ENCODE data around the gene DLL3.

Gene DLL3

DNA sequence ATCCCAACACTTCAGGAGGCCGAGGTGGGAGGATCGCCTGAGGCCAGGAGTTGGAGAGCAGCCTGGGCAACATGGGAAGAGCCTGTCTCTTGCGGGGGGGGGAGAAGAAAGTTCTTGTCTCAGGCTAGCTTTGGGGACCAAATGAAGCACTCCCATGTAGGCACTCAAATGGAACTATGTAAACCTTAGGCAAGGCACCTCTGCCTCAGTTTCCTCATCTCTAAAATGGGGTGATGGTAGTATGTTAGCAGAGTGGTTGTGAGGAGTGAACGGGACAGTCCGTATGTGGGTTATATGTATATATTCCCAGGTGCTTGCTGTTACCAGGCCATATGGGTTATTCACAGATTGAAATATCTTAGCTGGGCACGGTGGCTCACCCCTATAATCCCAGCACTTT lies 6.5 kb upstream of the DLL3 start:
- CTCF ChIA-PET: interaction anchor here (0.9 to 4.1 kb wide), 5 partner anchors 9 to 52 kb away, joined by 3 to 21 read pairs (median 9); no protein-coding TSS in a partner anchor
- H3K27ac ChIP-seq (ENCODE audit: extremely low read depth, low read depth, low read length): peak overlapping the region; percentile 16; the same call in 1 of the 2 replicates
- no peaks in the 10 kb centered on the region; the same call in 1 of the 2 replicates for H3K4me1 ChIP-seq (ENCODE audit: control insufficient read depth, insufficient read depth, low read length)
- TF ChIP-seq HOXD13 (CRISPR knock-in tag; IDR thresholded peaks at IDR 0.05; ENCODE audit: borderline replicate concordance) (no peak), PRDM1 (tag by site-specific recombination; IDR thresholded peaks at IDR 0.05) (no peak), ZNF214 (tag by site-specific recombination; IDR thresholded peaks at IDR 0.05; ENCODE audit: borderline replicate concordance) (no peak), ZNF341 (tag by site-specific recombination; IDR thresholded peaks at IDR 0.05; ENCODE audit: low read depth) (peak; percentile 35; the same call in 1 of the 2 replicates)
- TF ChIP-seq, protein P1, sequence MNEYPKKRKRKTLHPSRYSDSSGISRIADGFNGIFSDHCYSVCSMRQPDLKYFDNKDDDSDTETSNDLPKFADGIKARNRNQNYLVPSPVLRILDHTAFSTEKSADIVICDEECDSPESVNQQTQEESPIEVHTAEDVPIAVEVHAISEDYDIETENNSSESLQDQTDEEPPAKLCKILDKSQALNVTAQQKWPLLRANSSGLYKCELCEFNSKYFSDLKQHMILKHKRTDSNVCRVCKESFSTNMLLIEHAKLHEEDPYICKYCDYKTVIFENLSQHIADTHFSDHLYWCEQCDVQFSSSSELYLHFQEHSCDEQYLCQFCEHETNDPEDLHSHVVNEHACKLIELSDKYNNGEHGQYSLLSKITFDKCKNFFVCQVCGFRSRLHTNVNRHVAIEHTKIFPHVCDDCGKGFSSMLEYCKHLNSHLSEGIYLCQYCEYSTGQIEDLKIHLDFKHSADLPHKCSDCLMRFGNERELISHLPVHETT (tag by site-specific recombination; IDR thresholded peaks at IDR 0.05): no peak
- POLR2A ChIA-PET: interaction anchor here (0.9 to 2.0 kb wide), 3 partner anchors 21 to 57 kb away, joined by 4 to 10 read pairs (median 5); partner anchors contain the start of genes EID2B and RPS16
- H3K36me3 ChIP-seq (ENCODE audit: control insufficient read depth in 2 of 2, insufficient read depth in 1 of 2, low read length in 2 of 2): peaks cover 42 to 57% of the 10 kb centered on the region in 2 experiments
- H3K9me3 ChIP-seq (ENCODE audit: control insufficient read depth, insufficient read depth, low read depth, low read length): no peaks in the 10 kb centered on the region
- H3K4me3 ChIP-seq (ENCODE audit: low read depth, low read length): no peak overlapping the region

DNA sequence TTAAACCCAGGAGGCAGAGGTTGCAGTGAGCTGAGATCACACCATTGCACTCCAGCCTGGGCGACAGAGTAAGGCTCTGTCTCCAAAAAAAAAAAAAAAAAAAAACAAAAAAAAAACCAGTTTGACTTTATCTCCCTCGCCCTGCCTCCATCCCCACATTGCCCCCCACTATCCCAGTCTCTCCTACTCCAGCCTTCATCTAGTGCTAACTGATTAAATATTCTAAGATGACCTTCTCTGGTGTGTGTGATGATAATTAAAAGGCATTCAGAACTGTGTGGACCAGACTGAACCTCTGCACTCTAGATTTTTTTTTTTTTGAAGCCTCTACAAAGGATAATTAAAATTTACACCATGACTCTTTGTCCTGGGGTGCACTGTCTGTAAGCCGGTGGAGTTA lies 6.0 kb upstream of the DLL3 start:
- POLR2A ChIA-PET: interaction anchor here (0.9 to 2.0 kb wide), 3 partner anchors 20 to 57 kb away, joined by 4 to 10 read pairs (median 5); partner anchors contain the start of genes EID2B and RPS16
- CTCF ChIA-PET: interaction anchor here (0.8 to 4.1 kb wide), 5 partner anchors 10 to 52 kb away, joined by 3 to 21 read pairs (median 9); no protein-coding TSS in a partner anchor
- H3K36me3 ChIP-seq (ENCODE audit: control insufficient read depth in 2 of 2, insufficient read depth in 1 of 2, low read length in 2 of 2): peaks cover 40 to 51% of the 10 kb centered on the region in 2 experiments

DNA sequence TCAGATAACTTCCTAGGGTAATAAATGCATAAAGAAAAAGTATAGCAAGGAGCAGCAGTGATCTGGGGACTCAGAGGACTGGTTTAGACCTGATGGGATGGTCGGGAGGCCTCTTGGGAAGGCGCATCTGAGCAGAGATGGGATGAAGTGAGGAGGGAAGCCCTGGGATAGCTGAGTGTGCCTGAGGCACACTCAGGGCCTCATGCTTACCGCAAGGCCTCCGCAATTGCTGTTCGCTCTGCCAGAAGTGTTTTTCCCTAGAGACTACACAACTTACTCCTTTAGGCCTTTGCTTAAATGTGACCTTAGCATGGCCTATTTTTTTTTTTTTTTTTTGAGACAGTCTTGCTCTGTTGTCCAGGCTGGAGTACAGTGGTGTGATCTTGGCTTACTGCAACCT lies 4.1 kb upstream of the DLL3 start:
- Histone ChIP-seq H3K27ac (ENCODE audit: extremely low read depth, low read depth, low read length) (peak overlapping the region; percentile 56), H3K4me1 (ENCODE audit: control insufficient read depth, insufficient read depth, low read length) (peaks cover 16% of the 10 kb centered on the region), H3K4me3 (ENCODE audit: low read depth, low read length) (no peak overlapping the region), H3K9me3 (ENCODE audit: control insufficient read depth, insufficient read depth, low read depth, low read length) (no peaks in the 10 kb centered on the region), H3K36me3 (ENCODE audit: control insufficient read depth in 2 of 2, insufficient read depth in 1 of 2, low read length in 2 of 2) (peaks cover 21 to 33% of the 10 kb centered on the region in 2 experiments)
- TF ChIP-seq, protein P2, sequence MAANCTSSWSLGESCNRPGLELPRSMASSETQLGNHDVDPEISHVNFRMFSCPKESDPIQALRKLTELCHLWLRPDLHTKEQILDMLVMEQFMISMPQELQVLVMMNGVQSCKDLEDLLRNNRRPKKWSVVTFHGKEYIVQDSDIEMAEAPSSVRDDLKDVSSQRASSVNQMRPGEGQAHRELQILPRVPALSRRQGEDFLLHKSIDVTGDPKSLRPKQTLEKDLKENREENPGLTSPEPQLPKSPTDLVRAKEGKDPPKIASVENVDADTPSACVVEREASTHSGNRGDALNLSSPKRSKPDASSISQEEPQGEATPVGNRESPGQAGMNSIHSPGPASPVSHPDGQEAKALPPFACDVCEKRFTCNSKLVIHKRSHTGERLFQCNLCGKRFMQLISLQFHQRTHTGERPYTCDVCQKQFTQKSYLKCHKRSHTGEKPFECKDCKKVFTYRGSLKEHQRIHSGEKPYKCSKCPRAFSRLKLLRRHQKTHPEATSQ (tag by site-specific recombination; IDR thresholded peaks at IDR 0.05): no peak
- TF ChIP-seq ZNF274 (IDR thresholded peaks at IDR 0.05; ENCODE audit: low read length): no peak
- no peak for TF ChIP-seq ZNF274 (tag by site-specific recombination; IDR thresholded peaks at IDR 0.05; ENCODE audit: borderline replicate concordance)
- TF ChIP-seq IKZF3 (tag by site-specific recombination; IDR thresholded peaks at IDR 0.05): peak; percentile 37; the same call in 1 of the 2 replicates
- TF ChIP-seq, protein P3, sequence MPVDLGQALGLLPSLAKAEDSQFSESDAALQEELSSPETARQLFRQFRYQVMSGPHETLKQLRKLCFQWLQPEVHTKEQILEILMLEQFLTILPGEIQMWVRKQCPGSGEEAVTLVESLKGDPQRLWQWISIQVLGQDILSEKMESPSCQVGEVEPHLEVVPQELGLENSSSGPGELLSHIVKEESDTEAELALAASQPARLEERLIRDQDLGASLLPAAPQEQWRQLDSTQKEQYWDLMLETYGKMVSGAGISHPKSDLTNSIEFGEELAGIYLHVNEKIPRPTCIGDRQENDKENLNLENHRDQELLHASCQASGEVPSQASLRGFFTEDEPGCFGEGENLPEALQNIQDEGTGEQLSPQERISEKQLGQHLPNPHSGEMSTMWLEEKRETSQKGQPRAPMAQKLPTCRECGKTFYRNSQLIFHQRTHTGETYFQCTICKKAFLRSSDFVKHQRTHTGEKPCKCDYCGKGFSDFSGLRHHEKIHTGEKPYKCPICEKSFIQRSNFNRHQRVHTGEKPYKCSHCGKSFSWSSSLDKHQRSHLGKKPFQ (tag by site-specific recombination; IDR thresholded peaks at IDR 0.05): 0 out of 2 replicates have a peak, but pooled peaks have one; percentile 32
- TF ChIP-seq BCL11A (tag by site-specific recombination; IDR thresholded peaks at IDR 0.05; ENCODE audit: low read depth): 0 out of 2 replicates have a peak, but pooled peaks have one; percentile 27
- TF ChIP-seq ZBTB17 (tag by site-specific recombination; IDR thresholded peaks at IDR 0.05): peak; percentile 62
- TF ChIP-seq ZEB2 (tag by site-specific recombination; IDR thresholded peaks at IDR 0.05): 0 out of 2 replicates have a peak, but pooled peaks have one; percentile 22
- TF ChIP-seq, protein P4, sequence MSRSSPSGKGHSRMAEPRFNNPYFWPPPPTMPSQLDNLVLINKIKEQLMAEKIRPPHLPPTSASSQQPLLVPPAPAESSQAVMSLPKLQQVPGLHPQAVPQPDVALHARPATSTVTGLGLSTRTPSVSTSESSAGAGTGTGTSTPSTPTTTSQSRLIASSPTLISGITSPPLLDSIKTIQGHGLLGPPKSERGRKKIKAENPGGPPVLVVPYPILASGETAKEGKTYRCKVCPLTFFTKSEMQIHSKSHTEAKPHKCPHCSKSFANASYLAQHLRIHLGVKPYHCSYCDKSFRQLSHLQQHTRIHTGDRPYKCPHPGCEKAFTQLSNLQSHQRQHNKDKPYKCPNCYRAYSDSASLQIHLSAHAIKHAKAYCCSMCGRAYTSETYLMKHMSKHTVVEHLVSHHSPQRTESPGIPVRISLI (tag by site-specific recombination; IDR thresholded peaks at IDR 0.05): peak; percentile 51; the same call in 1 of the 2 replicates
- ChIA-PET POLR2A (interaction anchor here (0.6 kb wide), 1 partner anchor 98 kb away, joined by 3 read pairs; no protein-coding TSS in a partner anchor), CTCF (interaction anchor here (0.6 to 4.2 kb wide), 7 partner anchors 9 to 179 kb away, joined by 3 to 20 read pairs (median 6); no protein-coding TSS in a partner anchor)

More for the DNA sequence above, 6.0 kb upstream of the DLL3 start:
- Histone ChIP-seq H3K4me3 (ENCODE audit: low read depth, low read length) (no peak overlapping the region), H3K4me1 (ENCODE audit: control insufficient read depth, insufficient read depth, low read length) (peaks cover 4% of the 10 kb centered on the region), H3K9me3 (ENCODE audit: control insufficient read depth, insufficient read depth, low read depth, low read length) (no peaks in the 10 kb centered on the region), H3K27ac (ENCODE audit: extremely low read depth, low read depth, low read length) (no peak overlapping the region)
- TF ChIP-seq, protein P5, sequence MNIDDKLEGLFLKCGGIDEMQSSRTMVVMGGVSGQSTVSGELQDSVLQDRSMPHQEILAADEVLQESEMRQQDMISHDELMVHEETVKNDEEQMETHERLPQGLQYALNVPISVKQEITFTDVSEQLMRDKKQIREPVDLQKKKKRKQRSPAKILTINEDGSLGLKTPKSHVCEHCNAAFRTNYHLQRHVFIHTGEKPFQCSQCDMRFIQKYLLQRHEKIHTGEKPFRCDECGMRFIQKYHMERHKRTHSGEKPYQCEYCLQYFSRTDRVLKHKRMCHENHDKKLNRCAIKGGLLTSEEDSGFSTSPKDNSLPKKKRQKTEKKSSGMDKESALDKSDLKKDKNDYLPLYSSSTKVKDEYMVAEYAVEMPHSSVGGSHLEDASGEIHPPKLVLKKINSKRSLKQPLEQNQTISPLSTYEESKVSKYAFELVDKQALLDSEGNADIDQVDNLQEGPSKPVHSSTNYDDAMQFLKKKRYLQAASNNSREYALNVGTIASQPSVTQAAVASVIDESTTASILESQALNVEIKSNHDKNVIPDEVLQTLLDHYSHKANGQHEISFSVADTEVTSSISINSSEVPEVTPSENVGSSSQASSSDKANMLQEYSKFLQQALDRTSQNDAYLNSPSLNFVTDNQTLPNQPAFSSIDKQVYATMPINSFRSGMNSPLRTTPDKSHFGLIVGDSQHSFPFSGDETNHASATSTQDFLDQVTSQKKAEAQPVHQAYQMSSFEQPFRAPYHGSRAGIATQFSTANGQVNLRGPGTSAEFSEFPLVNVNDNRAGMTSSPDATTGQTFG (tag by site-specific recombination; IDR thresholded peaks at IDR 0.05; ENCODE audit: borderline replicate concordance): no peak
- no peak for TF ChIP-seq ZIC2 (tag by site-specific recombination; IDR thresholded peaks at IDR 0.05)
- TF ChIP-seq, protein P4 (tag by site-specific recombination; IDR thresholded peaks at IDR 0.05): peak; percentile 95
